Midbrain (tissue), 1 donor: ENCODE results near the gene PDE10A.

Experiments
- DNase-seq: peaks from one replicate; lab custom pipeline; 2025; lab: John Stamatoyannopoulos, UW

Gene PDE10A

GRCh38 chr6:165662749-165663376 lies at the start of gene PDE10A:
PDE10A (minus strand) TSS chr6:165663241; CDS start chr6:165662811, 430 bp downstream.
- DNase-seq = peak; percentile 17

- DNase-seq = no peak
These were observed 46.0 kb upstream of the PDE10A start for GRCh38 chr6:165708985-165709576.

- no peak for DNase-seq
These were observed 44.2 kb upstream of the PDE10A start for GRCh38 chr6:165707067-165707853.

GRCh38 chr6:165705941-165706340 lies 42.9 kb upstream of the PDE10A start:
- DNase-seq = no peak

- DNase-seq = peak; percentile 2
These were observed 41.2 kb upstream of the PDE10A start for GRCh38 chr6:165704045-165704748.

GRCh38 chr6:165702669-165703068 lies 39.6 kb upstream of the PDE10A start:
- DNase-seq = no peak

- no peak for DNase-seq
These were observed 38.7 kb upstream of the PDE10A start for GRCh38 chr6:165701564-165702354.

- no peak for DNase-seq
These were observed 38.0 kb upstream of the PDE10A start for GRCh38 chr6:165701005-165701404.

GRCh38 chr6:165698868-165699267 lies 35.8 kb upstream of the PDE10A start:
- DNase-seq = no peak

- DNase-seq = no peak
These were observed 34.1 kb upstream of the PDE10A start for GRCh38 chr6:165697171-165697570.

GRCh38 chr6:165695722-165696515 lies 32.9 kb upstream of the PDE10A start:
- no peak for DNase-seq

- DNase-seq = no peak
These were observed 31.3 kb upstream of the PDE10A start for GRCh38 chr6:165694296-165694695.

- DNase-seq = no peak
These were observed 29.1 kb upstream of the PDE10A start for GRCh38 chr6:165692106-165692653.

- no peak for DNase-seq
These were observed 26.7 kb upstream of the PDE10A start for GRCh38 chr6:165689699-165690098.

GRCh38 chr6:165686596-165687365 lies 23.7 kb upstream of the PDE10A start:
- no peak for DNase-seq

GRCh38 chr6:165685302-165685701 lies 22.3 kb upstream of the PDE10A start:
- DNase-seq = no peak

- DNase-seq = no peak
These were observed 21.3 kb upstream of the PDE10A start for GRCh38 chr6:165684333-165684732.

- DNase-seq = no peak
These were observed 17.9 kb upstream of the PDE10A start for GRCh38 chr6:165680975-165681374.

- DNase-seq = no peak
These were observed 16.3 kb upstream of the PDE10A start for GRCh38 chr6:165679326-165679725.

- no peak for DNase-seq
These were observed 15.9 kb upstream of the PDE10A start for GRCh38 chr6:165678904-165679303.
